ENCODE data around the gene OR2L3. TPM values are rescaled to one million over a fixed set of nuclear protein-coding genes. Genes with fewer than 3 reads are reported as not detected.

Gene OR2L3
- total and polyA plus RNA-seq, 2 experiments from 2014 or later = not detected

- no peaks in the 10 kb centered on the region for H3K4me1 ChIP-seq (ENCODE audit: insufficient read depth)
- no peaks in the 10 kb centered on the region for H3F3A ChIP-seq (ENCODE audit: insufficient read depth)
- no peak within 1 kb of the TSS for H3K4me2 ChIP-seq (ENCODE audit: unreplicated experiment)
- no peaks in the 10 kb centered on the region for H4K20me1 ChIP-seq (ENCODE audit: insufficient read depth)
- H3K27me3 ChIP-seq (replicated peaks; ENCODE audit: insufficient read depth) = no peaks in the 10 kb centered on the region
- DNase-seq = no peak
- H3K4me3 ChIP-seq = no peak within 1 kb of the TSS
- H3K9me3 ChIP-seq (ENCODE audit: low read depth) = no peaks in the 10 kb centered on the region
- H3K36me3 ChIP-seq (ENCODE audit: low read depth) = no peaks in the 10 kb centered on the region
- H3K9ac ChIP-seq = no peak within 1 kb of the TSS
- no peak within 1 kb of the TSS for H2AFZ ChIP-seq
- in situ Hi-C loops (cut with MboI) = no loop called here
- no peak within 1 kb of the TSS for H3K27ac ChIP-seq
- TF ChIP-seq EZH2 (IDR thresholded peaks at IDR 0.05; ENCODE audit: insufficient read depth, poor library complexity, severe bottlenecking) (no peak), EZH2phosphoT487 (IDR thresholded peaks at IDR 0.05; ENCODE audit: insufficient read depth, low read depth) (no peak)
- H3K79me2 ChIP-seq (ENCODE audit: insufficient read depth) = no peaks in the 10 kb centered on the region
- WGBS, 2 experiments (ENCODE audit: low coverage in 1 of 2, low lambda C conversion rate in 2 of 2, missing lambda C conversion rate in 2 of 2) = 5 to 13% methylated on average over 1 of the region's 1 CpG
- H3K9me2 ChIP-seq (ENCODE audit: insufficient read depth) = no peaks in the 10 kb centered on the region
These were observed 48.2 kb downstream of the OR2L3 start, which contains the start of gene OR2L13 for GRCh38 chr1:248094884-248095283. Gene OR2L13 (plus strand): TSS chr1:248095184. CDS start chr1:248099376, 4,192 bp downstream.

GRCh38 chr1:248098529-248098928 is 51.9 kb downstream of the OR2L3 start:
- Histone ChIP-seq H3K9me2 (ENCODE audit: insufficient read depth) (no peaks in the 10 kb centered on the region), H3K9ac (no peak overlapping the region), H3K36me3 (ENCODE audit: low read depth) (no peaks in the 10 kb centered on the region), H2AFZ (no peak overlapping the region), H3K4me3 (no peak overlapping the region), H3K27ac (no peak overlapping the region), H3F3A (ENCODE audit: insufficient read depth) (no peaks in the 10 kb centered on the region), H3K79me2 (ENCODE audit: insufficient read depth) (no peaks in the 10 kb centered on the region), H3K27me3 (replicated peaks; ENCODE audit: insufficient read depth) (no peaks in the 10 kb centered on the region), H4K20me1 (ENCODE audit: insufficient read depth) (no peaks in the 10 kb centered on the region), H3K4me2 (ENCODE audit: unreplicated experiment) (no peak overlapping the region), H3K4me1 (ENCODE audit: insufficient read depth) (no peaks in the 10 kb centered on the region), H3K9me3 (ENCODE audit: low read depth) (no peaks in the 10 kb centered on the region)
- no peak for DNase-seq
- in situ Hi-C loops (cut with MboI) = no loop called here
- TF ChIP-seq EZH2phosphoT487 (IDR thresholded peaks at IDR 0.05; ENCODE audit: insufficient read depth, low read depth) (no peak), EZH2 (IDR thresholded peaks at IDR 0.05; ENCODE audit: insufficient read depth, poor library complexity, severe bottlenecking) (no peak)
- 14 to 30% methylated on average over 1 of the region's 1 CpG for WGBS, 2 experiments (ENCODE audit: low coverage in 1 of 2, low lambda C conversion rate in 2 of 2, missing lambda C conversion rate in 2 of 2)

DNA sequence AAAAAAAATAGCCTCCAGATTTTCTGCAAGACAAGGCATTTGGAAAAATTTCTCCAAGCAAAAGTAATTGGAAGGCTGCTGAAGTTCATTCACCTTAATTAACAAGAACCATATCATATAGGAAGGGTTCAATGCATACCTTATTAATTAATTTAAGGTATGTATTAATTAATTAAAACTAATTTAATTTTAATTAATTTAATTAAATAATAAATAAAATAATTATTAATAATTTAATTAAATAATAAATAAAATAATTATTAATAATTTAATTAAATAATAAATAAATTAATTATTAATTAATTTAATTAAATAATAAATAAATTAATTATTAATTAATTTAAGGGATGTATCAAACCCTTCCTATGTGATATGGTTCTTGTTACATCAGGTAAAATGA is 56.2 kb downstream of the OR2L3 start:
- in situ Hi-C loops (cut with MboI) = no loop called here

GRCh38 chr1:248111157-248111556 is 64.5 kb downstream of the OR2L3 start:
- H3K4me1 ChIP-seq (ENCODE audit: insufficient read depth) = no peaks in the 10 kb centered on the region
- H3F3A ChIP-seq (ENCODE audit: insufficient read depth) = no peaks in the 10 kb centered on the region
- H3K9me2 ChIP-seq (ENCODE audit: insufficient read depth) = no peaks in the 10 kb centered on the region
- H3K4me3 ChIP-seq = no peak overlapping the region
- no peak overlapping the region for H3K9ac ChIP-seq
- no peaks in the 10 kb centered on the region for H3K36me3 ChIP-seq (ENCODE audit: low read depth)
- no peaks in the 10 kb centered on the region for H3K9me3 ChIP-seq (ENCODE audit: low read depth)
- TF ChIP-seq EZH2 (IDR thresholded peaks at IDR 0.05; ENCODE audit: insufficient read depth, poor library complexity, severe bottlenecking) (no peak), EZH2phosphoT487 (IDR thresholded peaks at IDR 0.05; ENCODE audit: insufficient read depth, low read depth) (no peak)
- no peak overlapping the region for H3K27ac ChIP-seq
- no peaks in the 10 kb centered on the region for H4K20me1 ChIP-seq (ENCODE audit: insufficient read depth)
- WGBS, 2 experiments (ENCODE audit: low coverage in 1 of 2, low lambda C conversion rate in 2 of 2, missing lambda C conversion rate in 2 of 2) = 26 to 28% methylated on average over 5 of the region's 5 CpGs
- in situ Hi-C loops (cut with MboI) = no loop called here
- no peak overlapping the region for H3K4me2 ChIP-seq (ENCODE audit: unreplicated experiment)
- H2AFZ ChIP-seq = no peak overlapping the region
- no peaks in the 10 kb centered on the region for H3K79me2 ChIP-seq (ENCODE audit: insufficient read depth)
- no peaks in the 10 kb centered on the region for H3K27me3 ChIP-seq (replicated peaks; ENCODE audit: insufficient read depth)
- DNase-seq = peak; percentile 1

More for the DNA sequence above, 56.2 kb downstream of the OR2L3 start:
- Histone ChIP-seq H3F3A (ENCODE audit: insufficient read depth) (no peaks in the 10 kb centered on the region), H3K27me3 (replicated peaks; ENCODE audit: insufficient read depth) (no peaks in the 10 kb centered on the region), H3K4me3 (no peak overlapping the region), H3K4me2 (ENCODE audit: unreplicated experiment) (no peak overlapping the region), H3K9me3 (ENCODE audit: low read depth) (no peaks in the 10 kb centered on the region), H3K36me3 (ENCODE audit: low read depth) (no peaks in the 10 kb centered on the region), H2AFZ (no peak overlapping the region), H3K79me2 (ENCODE audit: insufficient read depth) (no peaks in the 10 kb centered on the region), H3K27ac (no peak overlapping the region), H3K4me1 (ENCODE audit: insufficient read depth) (no peaks in the 10 kb centered on the region), H4K20me1 (ENCODE audit: insufficient read depth) (no peaks in the 10 kb centered on the region), H3K9me2 (ENCODE audit: insufficient read depth) (no peaks in the 10 kb centered on the region), H3K9ac (no peak overlapping the region)
- TF ChIP-seq EZH2 (IDR thresholded peaks at IDR 0.05; ENCODE audit: insufficient read depth, poor library complexity, severe bottlenecking) (no peak), EZH2phosphoT487 (IDR thresholded peaks at IDR 0.05; ENCODE audit: insufficient read depth, low read depth) (no peak)
- DNase-seq = no peak

Small RNA genes lying within 50 kb of the gene (small RNA-seq; reads per million reads assigned to genes)
- gene RF00019 (ENCODE audit: low read depth, low replicate concordance) = not detected

Other genes starting within 250 kb of the OR2L3 start
- not detected in 2 replicates for gene OR14A16, start 222.7 kb upstream of the OR2L3 start, total RNA-seq (2014; rRNA removed; shearing (Covaris generic))
- not detected in 2 replicates for gene OR14A16, start 222.7 kb upstream of the OR2L3 start, polyA plus RNA-seq (2016; fragmentation: Nextera tagmentation; extraction: Ambion mirVana)
- gene OR11L1, start 204.9 kb upstream of the OR2L3 start, total RNA-seq (2014; rRNA removed; shearing (Covaris generic)) = not detected in 2 replicates
- gene OR11L1, start 204.9 kb upstream of the OR2L3 start, polyA plus RNA-seq (2016; fragmentation: Nextera tagmentation; extraction: Ambion mirVana) = not detected in 2 replicates
- gene TRIM58, start 189.6 kb upstream of the OR2L3 start, total RNA-seq (2014; rRNA removed; shearing (Covaris generic)) = not detected in 2 replicates
- not detected in 2 replicates for gene TRIM58, start 189.6 kb upstream of the OR2L3 start, polyA plus RNA-seq (2016; fragmentation: Nextera tagmentation; extraction: Ambion mirVana)
- not detected in 2 replicates for gene OR2W3, start 151.2 kb upstream of the OR2L3 start, total RNA-seq (2014; rRNA removed; shearing (Covaris generic))
- not detected in 2 replicates for gene OR2W3, start 151.2 kb upstream of the OR2L3 start, polyA plus RNA-seq (2016; fragmentation: Nextera tagmentation; extraction: Ambion mirVana)
- not detected in 2 replicates for gene OR2T8, start 126.6 kb upstream of the OR2L3 start, total RNA-seq (2014; rRNA removed; shearing (Covaris generic))
- not detected in 2 replicates for gene OR2T8, start 126.6 kb upstream of the OR2L3 start, polyA plus RNA-seq (2016; fragmentation: Nextera tagmentation; extraction: Ambion mirVana)
- gene OR2AJ1, start 121.9 kb upstream of the OR2L3 start, total RNA-seq (2014; rRNA removed; shearing (Covaris generic)) = not detected in 2 replicates
- gene OR2AJ1, start 121.9 kb upstream of the OR2L3 start, polyA plus RNA-seq (2016; fragmentation: Nextera tagmentation; extraction: Ambion mirVana) = not detected in 2 replicates
- gene OR2L8, start 98.0 kb upstream of the OR2L3 start, total RNA-seq (2014; rRNA removed; shearing (Covaris generic)) = not detected in 2 replicates
- not detected in 2 replicates for gene OR2L8, start 98.0 kb upstream of the OR2L3 start, polyA plus RNA-seq (2016; fragmentation: Nextera tagmentation; extraction: Ambion mirVana)
- gene OR2AK2, start 81.6 kb upstream of the OR2L3 start, total RNA-seq (2014; rRNA removed; shearing (Covaris generic)) = not detected in 2 replicates
- gene OR2AK2, start 81.6 kb upstream of the OR2L3 start, polyA plus RNA-seq (2016; fragmentation: Nextera tagmentation; extraction: Ambion mirVana) = not detected in 2 replicates
- not detected in 2 replicates for gene OR2L5, start 33.2 kb upstream of the OR2L3 start, total RNA-seq (2014; rRNA removed; shearing (Covaris generic))
- gene OR2L5, start 33.2 kb upstream of the OR2L3 start, polyA plus RNA-seq (2016; fragmentation: Nextera tagmentation; extraction: Ambion mirVana) = not detected in 2 replicates
- gene OR2L2, start 16.8 kb upstream of the OR2L3 start, total RNA-seq (2014; rRNA removed; shearing (Covaris generic)) = not detected in 2 replicates
- not detected in 2 replicates for gene OR2L2, start 16.8 kb upstream of the OR2L3 start, polyA plus RNA-seq (2016; fragmentation: Nextera tagmentation; extraction: Ambion mirVana)
- not detected in 2 replicates for gene OR2L13, start 48.3 kb downstream of the OR2L3 start, total RNA-seq (2014; rRNA removed; shearing (Covaris generic))
- not detected in 2 replicates for gene OR2L13, start 48.3 kb downstream of the OR2L3 start, polyA plus RNA-seq (2016; fragmentation: Nextera tagmentation; extraction: Ambion mirVana)
- not detected in 2 replicates for gene OR2M5, start 98.3 kb downstream of the OR2L3 start, total RNA-seq (2014; rRNA removed; shearing (Covaris generic))
- not detected in 2 replicates for gene OR2M5, start 98.3 kb downstream of the OR2L3 start, polyA plus RNA-seq (2016; fragmentation: Nextera tagmentation; extraction: Ambion mirVana)
- gene OR2M2, start 128.0 kb downstream of the OR2L3 start, total RNA-seq (2014; rRNA removed; shearing (Covaris generic)) = not detected in 2 replicates
- gene OR2M2, start 128.0 kb downstream of the OR2L3 start, polyA plus RNA-seq (2016; fragmentation: Nextera tagmentation; extraction: Ambion mirVana) = not detected in 2 replicates
- not detected in 2 replicates for gene OR2M3, start 150.4 kb downstream of the OR2L3 start, total RNA-seq (2014; rRNA removed; shearing (Covaris generic))
- not detected in 2 replicates for gene OR2M3, start 150.4 kb downstream of the OR2L3 start, polyA plus RNA-seq (2016; fragmentation: Nextera tagmentation; extraction: Ambion mirVana)
- gene OR2M4, start 184.6 kb downstream of the OR2L3 start, total RNA-seq (2014; rRNA removed; shearing (Covaris generic)) = not detected in 2 replicates
- gene OR2M4, start 184.6 kb downstream of the OR2L3 start, polyA plus RNA-seq (2016; fragmentation: Nextera tagmentation; extraction: Ambion mirVana) = not detected in 2 replicates
- gene OR2T33, start 231.1 kb downstream of the OR2L3 start, total RNA-seq (2014; rRNA removed; shearing (Covaris generic)) = not detected in 2 replicates
- gene OR2T33, start 231.1 kb downstream of the OR2L3 start, polyA plus RNA-seq (2016; fragmentation: Nextera tagmentation; extraction: Ambion mirVana) = not detected in 2 replicates